GM10266 (cell line): ENCODE results near the gene WDR87.

Source experiments
- DNase-seq: peaks from one replicate; pipeline ENCODE4 v3.0.0; 2012; ENCODE audit errors: extremely low spot score
- CTCF ChIP-seq: IDR thresholded peaks from 2 replicates; pipeline ENCODE4 v1.5.1; 2012; ENCODE audit warnings: mild to moderate bottlenecking, low read depth; ENCODE audit not compliant: control insufficient read depth, insufficient read depth; ENCODE audit errors: missing control alignments

Gene WDR87

GRCh38 chr19:37938353-37938752 lies 32.0 kb upstream of the WDR87 start:
- no peak for DNase-seq
- no peak for TF ChIP-seq CTCF

GRCh38 chr19:37936886-37937285 lies 30.5 kb upstream of the WDR87 start:
- TF ChIP-seq CTCF = no peak
- no peak for DNase-seq

- DNase-seq = no peak
- no peak for TF ChIP-seq CTCF
Measured at GRCh38 chr19:37936166-37936565, 29.8 kb upstream of the WDR87 start.

GRCh38 chr19:37935341-37935740 lies 28.9 kb upstream of the WDR87 start:
- TF ChIP-seq CTCF = no peak
- no peak for DNase-seq

- no peak for TF ChIP-seq CTCF
- DNase-seq = no peak
Measured at GRCh38 chr19:37933937-37934358, 27.6 kb upstream of the WDR87 start.

GRCh38 chr19:37932985-37933936 lies 26.9 kb upstream of the WDR87 start:
- TF ChIP-seq CTCF = no peak
- DNase-seq = no peak
